Activated naive CD8-positive, alpha-beta T cell (primary cell): ENCODE results near the gene DBNDD2.

Source experiments
- H3K27ac Mint-ChIP-seq: one replicate; pipeline ENCODE4 v1.8.0; 2021; ENCODE audit warnings: mixed read lengths
- H3K27me3 Mint-ChIP-seq: one replicate; pipeline ENCODE4 v1.8.0; 2021; ENCODE audit warnings: mixed read lengths
- H3K36me3 Mint-ChIP-seq: one replicate; pipeline ENCODE4 v1.8.0; 2021; ENCODE audit warnings: mixed read lengths
- H3K4me1 Mint-ChIP-seq: one replicate; pipeline ENCODE4 v1.8.0; 2021; ENCODE audit warnings: low read depth, mixed read lengths
- H3K4me3 Mint-ChIP-seq: one replicate; pipeline ENCODE4 v1.8.0; 2021; ENCODE audit warnings: mild to moderate bottlenecking, mixed read lengths
- H3K9me3 Mint-ChIP-seq: one replicate; pipeline ENCODE4 v1.8.0; 2021; ENCODE audit warnings: low read depth, mixed read lengths

DBNDD2 gene

DNA sequence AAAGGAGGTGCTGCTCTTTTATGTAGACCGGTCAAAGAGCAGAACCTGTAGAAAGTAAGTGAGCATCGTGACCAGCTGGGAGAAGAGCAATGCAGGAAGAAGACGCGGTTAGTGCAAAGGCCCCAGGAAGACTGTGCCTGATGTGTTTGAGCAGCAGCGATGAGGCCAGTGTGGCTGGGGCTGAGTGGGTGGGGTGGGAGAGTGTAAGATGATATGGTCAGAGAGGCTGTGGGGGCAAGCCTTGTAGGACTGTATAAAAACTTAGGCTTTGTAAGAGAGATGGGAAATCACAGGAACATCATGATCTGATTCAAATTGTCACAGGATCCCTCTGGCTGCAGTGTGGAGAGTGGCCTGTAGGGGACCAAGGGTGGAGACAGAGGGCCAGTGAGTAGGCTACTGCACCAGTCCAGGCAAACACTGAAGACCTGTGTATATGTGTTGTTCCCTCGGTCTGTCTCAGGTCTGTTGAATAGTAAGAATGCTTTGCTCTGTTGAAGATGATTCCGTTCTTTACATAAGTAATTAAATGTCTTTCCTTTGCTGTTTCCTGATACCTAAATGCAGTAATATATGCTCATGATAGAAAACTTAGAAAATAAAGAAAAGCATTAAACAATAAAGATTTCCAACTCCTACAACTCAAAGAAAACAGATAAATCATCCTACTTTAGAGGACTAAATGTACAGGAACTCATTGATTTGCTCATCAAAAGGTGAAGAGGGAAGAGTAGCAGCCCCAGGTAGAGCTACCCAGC is 37.9 kb downstream of the DBNDD2 start:
- H3K27me3 Mint-ChIP-seq, result peaks cover 2% of the 10 kb centered on the region
- H3K9me3 Mint-ChIP-seq, result no peaks in the 10 kb centered on the region
- H3K27ac Mint-ChIP-seq, result no peak overlapping the region
- peaks cover 4% of the 10 kb centered on the region for H3K36me3 Mint-ChIP-seq
- H3K4me3 Mint-ChIP-seq, result no peak overlapping the region
- peaks cover 22% of the 10 kb centered on the region for H3K4me1 Mint-ChIP-seq

DNA sequence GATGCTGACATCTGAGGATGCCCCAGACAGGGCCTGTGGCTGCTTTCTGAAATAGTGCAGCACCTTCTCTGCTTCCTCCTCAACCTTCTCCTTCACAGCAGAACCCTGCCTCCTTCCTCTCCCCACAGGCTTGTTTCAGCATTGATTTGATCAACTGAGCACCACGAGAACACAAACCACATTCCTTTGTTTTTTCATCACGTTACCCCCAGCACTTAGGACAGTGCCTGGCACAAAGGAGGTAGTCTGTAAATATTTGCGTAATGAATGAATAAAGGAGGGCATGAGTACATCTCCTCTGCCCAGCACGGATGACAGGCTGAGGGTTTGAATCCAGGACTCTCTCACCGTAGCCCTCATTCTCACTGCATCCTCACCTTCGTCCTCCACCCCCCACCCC is 40.2 kb downstream of the DBNDD2 start:
- no peaks in the 10 kb centered on the region for H3K9me3 Mint-ChIP-seq
- no peak overlapping the region for H3K4me3 Mint-ChIP-seq

DNA sequence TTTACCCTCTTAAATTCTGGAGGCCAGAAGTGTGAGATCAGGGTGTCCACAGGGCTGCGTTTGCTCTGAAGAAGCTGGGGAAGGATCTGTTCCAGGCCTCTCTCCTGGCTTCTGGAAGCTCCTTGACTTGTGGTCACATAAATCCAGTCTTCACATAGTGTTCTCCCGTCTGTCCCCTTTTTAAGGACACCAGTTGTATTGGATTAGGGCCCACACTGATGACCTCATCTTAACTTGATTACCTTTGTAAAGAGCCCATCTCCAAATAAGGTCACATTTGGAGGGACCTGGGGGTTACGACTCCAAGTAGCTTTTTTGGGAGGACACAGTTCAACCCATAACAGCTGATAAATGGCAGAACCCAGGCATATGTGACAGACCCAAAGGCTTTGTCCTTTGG is 41.4 kb downstream of the DBNDD2 start:
- Mint-ChIP-seq H3K36me3 (peaks cover 4% of the 10 kb centered on the region), H3K4me1 (peaks cover 11% of the 10 kb centered on the region), H3K4me3 (no peak overlapping the region), H3K27ac (no peak overlapping the region), H3K9me3 (no peaks in the 10 kb centered on the region), H3K27me3 (peaks cover 2% of the 10 kb centered on the region)

More for the DNA sequence above, 40.2 kb downstream of the DBNDD2 start:
- H3K4me1 Mint-ChIP-seq, result peaks cover 22% of the 10 kb centered on the region
- peaks cover 4% of the 10 kb centered on the region for H3K36me3 Mint-ChIP-seq
- H3K27ac Mint-ChIP-seq, result no peak overlapping the region
- peaks cover 2% of the 10 kb centered on the region for H3K27me3 Mint-ChIP-seq

DNA sequence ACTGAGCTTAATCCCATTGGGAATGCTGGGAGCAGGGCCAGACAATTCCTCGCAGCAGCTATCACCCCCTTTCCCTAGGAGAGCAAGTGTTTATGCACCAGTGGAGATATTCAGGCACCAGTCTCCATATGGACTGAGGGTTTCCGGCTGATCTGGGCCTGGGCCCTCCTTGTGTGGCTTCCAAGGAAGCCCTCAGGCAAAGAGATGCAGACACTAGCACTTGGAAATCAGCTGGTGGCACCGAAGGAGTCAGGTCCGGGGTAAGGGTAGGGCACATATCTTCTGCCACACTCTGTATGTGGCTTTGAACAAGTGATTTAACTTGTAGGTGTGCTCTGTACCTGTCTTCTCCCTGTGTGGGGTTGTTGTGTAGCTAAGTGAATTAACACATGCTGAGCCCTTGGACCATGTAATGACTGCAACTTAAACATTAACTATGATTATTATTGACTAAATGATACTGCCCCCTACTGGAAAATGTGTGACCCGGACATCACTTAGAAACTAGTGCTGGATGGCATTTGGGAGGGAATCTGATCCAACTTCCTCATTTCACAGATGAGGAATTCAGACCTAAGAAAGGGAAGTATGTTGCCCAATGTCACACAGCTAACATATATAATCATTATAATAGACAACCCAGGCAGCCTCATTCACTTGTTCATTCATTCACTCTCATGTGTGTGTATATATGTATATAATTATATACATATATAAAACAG is 42.2 kb downstream of the DBNDD2 start:
- peaks cover 4% of the 10 kb centered on the region for H3K4me1 Mint-ChIP-seq
- no peak overlapping the region for H3K27ac Mint-ChIP-seq
- peaks cover 4% of the 10 kb centered on the region for H3K36me3 Mint-ChIP-seq
- peaks cover 2% of the 10 kb centered on the region for H3K27me3 Mint-ChIP-seq
- no peak overlapping the region for H3K4me3 Mint-ChIP-seq
- H3K9me3 Mint-ChIP-seq, result no peaks in the 10 kb centered on the region

DNA sequence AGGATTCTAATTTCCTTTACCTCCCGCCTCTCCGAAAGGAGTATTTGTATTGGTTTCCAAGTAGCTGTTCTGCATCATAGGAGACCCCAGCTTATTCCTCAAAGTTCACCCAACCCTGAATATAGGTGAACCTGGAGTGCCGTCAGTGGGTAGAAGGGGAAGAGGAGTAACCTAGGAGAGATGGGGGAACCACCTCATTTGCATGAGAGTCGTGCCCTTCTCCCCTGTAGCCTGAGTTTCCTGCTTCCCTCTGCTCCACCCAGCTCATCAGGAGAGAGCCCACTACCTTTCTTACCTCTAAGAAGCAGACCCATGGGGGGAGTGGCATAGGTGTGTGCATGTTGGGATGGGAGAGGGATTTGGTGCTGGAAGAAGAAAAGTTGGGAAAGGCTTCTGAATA is 44.1 kb downstream of the DBNDD2 start:
- H3K27me3 Mint-ChIP-seq, result peaks cover 2% of the 10 kb centered on the region
- H3K36me3 Mint-ChIP-seq, result peaks cover 7% of the 10 kb centered on the region
- no peak overlapping the region for H3K4me3 Mint-ChIP-seq
- H3K9me3 Mint-ChIP-seq, result no peaks in the 10 kb centered on the region
- H3K27ac Mint-ChIP-seq, result no peak overlapping the region
- H3K4me1 Mint-ChIP-seq, result no peaks in the 10 kb centered on the region

DNA sequence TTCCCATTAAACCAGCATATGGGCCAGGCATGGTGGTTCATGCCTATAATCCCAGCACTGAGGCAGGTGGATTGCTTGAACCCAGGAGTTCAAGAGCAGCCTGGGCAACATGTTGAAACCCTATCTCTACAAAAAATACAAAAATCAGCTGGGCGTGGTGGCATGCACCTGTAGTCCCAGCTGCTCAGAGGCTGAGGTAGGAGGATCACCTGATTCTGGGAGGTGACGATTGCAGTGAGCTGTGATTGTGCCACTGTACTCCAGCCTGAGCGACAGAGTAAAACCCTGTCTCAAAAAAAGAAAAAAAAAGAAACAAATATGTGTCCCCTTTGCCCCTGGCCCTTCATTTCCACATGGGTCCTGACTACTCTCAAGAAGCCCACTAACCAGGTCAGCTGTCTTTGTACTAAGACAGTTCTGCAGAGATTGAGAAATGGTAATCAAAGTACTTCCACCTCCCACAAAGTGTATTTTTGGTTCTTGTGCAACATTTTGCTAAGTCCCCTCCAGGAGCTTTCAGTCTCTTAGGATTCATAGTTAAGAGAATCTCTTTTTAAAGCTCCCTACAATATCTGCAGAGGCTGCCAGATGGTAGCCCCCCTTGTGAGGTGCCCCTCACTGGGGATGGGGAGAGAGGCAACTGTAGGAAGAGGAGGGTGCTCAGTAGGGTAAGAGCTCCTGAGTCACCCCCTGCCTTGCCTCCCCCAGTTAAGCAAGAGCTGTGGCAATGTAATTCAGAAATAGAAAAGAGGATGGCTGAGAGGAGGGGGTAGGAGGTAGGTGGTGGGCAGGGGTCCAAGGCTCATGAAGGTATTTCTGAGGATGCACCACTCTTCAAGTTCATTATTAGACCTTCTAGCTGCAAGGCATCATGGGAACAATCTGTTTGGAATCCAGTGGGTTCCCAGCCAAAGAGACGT is 44.9 kb downstream of the DBNDD2 start:
- Mint-ChIP-seq H3K36me3 (peaks cover 6% of the 10 kb centered on the region), H3K27ac (no peak overlapping the region), H3K4me1 (no peaks in the 10 kb centered on the region), H3K4me3 (no peak overlapping the region), H3K27me3 (peaks cover 2% of the 10 kb centered on the region), H3K9me3 (no peaks in the 10 kb centered on the region)

DNA sequence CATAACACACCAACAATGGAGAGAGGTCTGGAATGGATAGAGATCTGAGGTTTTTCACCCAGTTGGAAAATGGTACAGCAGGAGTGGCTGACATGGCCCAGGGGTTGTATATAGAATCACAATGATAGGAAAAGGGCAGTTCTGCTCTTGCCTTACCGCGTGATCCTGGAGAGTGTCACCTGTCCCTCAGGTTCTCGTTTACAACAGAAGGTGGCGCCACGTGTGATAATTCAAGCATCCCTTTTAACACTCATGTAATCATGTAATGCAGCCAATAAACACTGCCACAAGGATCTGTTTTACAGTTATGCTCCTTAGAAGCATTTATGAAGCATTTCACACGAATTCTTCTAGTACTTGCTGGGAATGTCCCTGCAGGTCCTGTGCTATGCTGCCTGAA is 48.5 kb downstream of the DBNDD2 start:
- no peaks in the 10 kb centered on the region for H3K9me3 Mint-ChIP-seq
- no peaks in the 10 kb centered on the region for H3K4me1 Mint-ChIP-seq
- peaks cover 3% of the 10 kb centered on the region for H3K36me3 Mint-ChIP-seq
- no peaks in the 10 kb centered on the region for H3K27me3 Mint-ChIP-seq
- H3K4me3 Mint-ChIP-seq, result no peak overlapping the region
- H3K27ac Mint-ChIP-seq, result no peak overlapping the region

DNA sequence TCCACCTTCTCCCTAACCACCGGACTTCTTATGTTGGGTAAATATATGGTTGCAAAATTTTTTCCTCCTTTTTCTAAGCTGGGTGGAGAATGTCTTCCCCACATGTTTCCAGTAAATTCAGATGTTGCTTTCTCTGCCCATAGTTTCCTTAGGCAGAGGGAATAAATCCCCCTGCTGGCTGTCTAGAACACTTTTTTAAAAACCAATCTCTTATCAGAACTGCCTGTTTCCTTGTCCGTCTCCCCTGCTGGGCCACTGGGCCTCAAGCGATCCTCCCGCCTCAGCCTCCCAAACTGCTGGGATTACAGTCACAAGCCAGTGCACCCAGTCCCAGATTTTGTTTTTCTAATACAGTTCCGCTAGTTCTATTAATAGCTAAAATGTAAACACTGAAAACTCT is 51.5 kb downstream of the DBNDD2 start:
- H3K4me1 Mint-ChIP-seq, result no peaks in the 10 kb centered on the region
- H3K27me3 Mint-ChIP-seq, result no peaks in the 10 kb centered on the region
- H3K27ac Mint-ChIP-seq, result no peak overlapping the region
- H3K9me3 Mint-ChIP-seq, result no peaks in the 10 kb centered on the region
- H3K36me3 Mint-ChIP-seq, result peaks cover 3% of the 10 kb centered on the region
- no peak overlapping the region for H3K4me3 Mint-ChIP-seq
